ENCODE results near the gene UACA.
"Not testable (repeated sequence)": the region's sequence is repeated elsewhere in the genome, so short reads cannot be mapped to it uniquely, and the experiment has no call there.

The UACA gene

GRCh38 chr15:70669006-70669602 lies 94.3 kb downstream of the UACA start:
- in situ Hi-C loops (cut with MboI; ENCODE audit: low sequenced_read_pairs): no loop called here

- in situ Hi-C loops (cut with MboI; ENCODE audit: low sequenced_read_pairs): no loop called here
Observed at GRCh38 chr15:70665599-70665998, 97.8 kb downstream of the UACA start.

- in situ Hi-C loops (cut with MboI; ENCODE audit: low sequenced_read_pairs): no loop called here
Observed at GRCh38 chr15:70664494-70664893, 98.9 kb downstream of the UACA start.

- in situ Hi-C loops (cut with MboI; ENCODE audit: low sequenced_read_pairs): not testable (repeated sequence)
Observed at GRCh38 chr15:70663069-70663468, 100.3 kb downstream of the UACA start.

- in situ Hi-C loops (cut with MboI; ENCODE audit: low sequenced_read_pairs): no loop called here
Observed at GRCh38 chr15:70659662-70660061, 103.7 kb downstream of the UACA start.

- in situ Hi-C loops (cut with MboI; ENCODE audit: low sequenced_read_pairs): no loop called here
Observed at GRCh38 chr15:70658641-70659040, 104.7 kb downstream of the UACA start.

- in situ Hi-C loops (cut with MboI; ENCODE audit: low sequenced_read_pairs): no loop called here
Observed at GRCh38 chr15:70653426-70653825, 109.9 kb downstream of the UACA start.

- in situ Hi-C loops (cut with MboI; ENCODE audit: low sequenced_read_pairs): no loop called here
Observed at GRCh38 chr15:70652341-70652740, 111.0 kb downstream of the UACA start.

GRCh38 chr15:70651303-70651845 lies 112.0 kb downstream of the UACA start:
- in situ Hi-C loops (cut with MboI; ENCODE audit: low sequenced_read_pairs): no loop called here

- in situ Hi-C loops (cut with MboI; ENCODE audit: low sequenced_read_pairs): no loop called here
Observed at GRCh38 chr15:70650567-70651302, 112.6 kb downstream of the UACA start.

- in situ Hi-C loops (cut with MboI; ENCODE audit: low sequenced_read_pairs): no loop called here
Observed at GRCh38 chr15:70647396-70647795, 116.0 kb downstream of the UACA start.

GRCh38 chr15:70646169-70646568 lies 117.2 kb downstream of the UACA start:
- in situ Hi-C loops (cut with MboI; ENCODE audit: low sequenced_read_pairs): no loop called here

GRCh38 chr15:70643783-70644125 lies 119.6 kb downstream of the UACA start:
- in situ Hi-C loops (cut with MboI; ENCODE audit: low sequenced_read_pairs): no loop called here

GRCh38 chr15:70643106-70643782 lies 120.1 kb downstream of the UACA start:
- in situ Hi-C loops (cut with MboI; ENCODE audit: low sequenced_read_pairs): no loop called here

GRCh38 chr15:70636540-70637165 lies 126.7 kb downstream of the UACA start:
- in situ Hi-C loops (cut with MboI; ENCODE audit: low sequenced_read_pairs): no loop called here

GRCh38 chr15:70635895-70636294 lies 127.5 kb downstream of the UACA start:
- in situ Hi-C loops (cut with MboI; ENCODE audit: low sequenced_read_pairs): no loop called here

- in situ Hi-C loops (cut with MboI; ENCODE audit: low sequenced_read_pairs): no loop called here
Observed at GRCh38 chr15:70633991-70634390, 129.4 kb downstream of the UACA start.

GRCh38 chr15:70633103-70633831 lies 130.1 kb downstream of the UACA start:
- in situ Hi-C loops (cut with MboI; ENCODE audit: low sequenced_read_pairs): no loop called here

GRCh38 chr15:70632491-70633102 lies 130.8 kb downstream of the UACA start:
- in situ Hi-C loops (cut with MboI; ENCODE audit: low sequenced_read_pairs): no loop called here

GRCh38 chr15:70632079-70632478 lies 131.3 kb downstream of the UACA start:
- in situ Hi-C loops (cut with MboI; ENCODE audit: low sequenced_read_pairs): no loop called here
